ENCODE measurements around the gene DENND5B.

DNA sequence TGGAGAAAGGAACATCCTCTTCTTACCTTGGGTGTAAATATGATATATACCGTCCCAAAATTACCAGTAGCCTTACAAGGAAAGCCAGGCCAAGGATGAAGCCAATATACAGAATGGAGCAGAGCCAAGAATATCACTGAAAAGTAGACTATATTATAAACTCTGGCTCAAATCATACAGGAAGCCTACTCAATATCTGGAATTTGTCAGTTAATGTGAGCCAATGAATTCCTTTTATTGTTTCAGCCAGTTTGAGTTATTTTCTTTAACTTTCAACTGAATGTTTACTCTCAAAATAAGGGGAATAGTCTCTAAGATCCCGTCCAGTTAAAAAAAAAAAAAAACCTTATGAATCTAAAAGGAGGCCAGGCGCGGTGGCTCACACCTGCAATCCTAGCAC lies 9.8 kb upstream of the DENND5B start:
- TF ChIP-seq ZNF184 (tag by site-specific recombination; IDR thresholded peaks at IDR 0.05) (no peak), ZNF24 (tag by site-specific recombination; IDR thresholded peaks at IDR 0.05) (no peak), KLF1 (tag by site-specific recombination; IDR thresholded peaks at IDR 0.05) (no peak), ZNF776 (tag by site-specific recombination; IDR thresholded peaks at IDR 0.05; ENCODE audit: borderline replicate concordance) (no peak), ZNF223 (tag by site-specific recombination; IDR thresholded peaks at IDR 0.05) (no peak), ZNF23 (tag by site-specific recombination; IDR thresholded peaks at IDR 0.05; ENCODE audit: borderline replicate concordance) (no peak), MEIS1 (CRISPR knock-in tag; IDR thresholded peaks at IDR 0.05; ENCODE audit: borderline replicate concordance) (no peak), GLIS1 (tag by site-specific recombination; IDR thresholded peaks at IDR 0.05) (no peak), ZSCAN16 (tag by site-specific recombination; IDR thresholded peaks at IDR 0.05) (no peak)
- TF ChIP-seq, protein P1, sequence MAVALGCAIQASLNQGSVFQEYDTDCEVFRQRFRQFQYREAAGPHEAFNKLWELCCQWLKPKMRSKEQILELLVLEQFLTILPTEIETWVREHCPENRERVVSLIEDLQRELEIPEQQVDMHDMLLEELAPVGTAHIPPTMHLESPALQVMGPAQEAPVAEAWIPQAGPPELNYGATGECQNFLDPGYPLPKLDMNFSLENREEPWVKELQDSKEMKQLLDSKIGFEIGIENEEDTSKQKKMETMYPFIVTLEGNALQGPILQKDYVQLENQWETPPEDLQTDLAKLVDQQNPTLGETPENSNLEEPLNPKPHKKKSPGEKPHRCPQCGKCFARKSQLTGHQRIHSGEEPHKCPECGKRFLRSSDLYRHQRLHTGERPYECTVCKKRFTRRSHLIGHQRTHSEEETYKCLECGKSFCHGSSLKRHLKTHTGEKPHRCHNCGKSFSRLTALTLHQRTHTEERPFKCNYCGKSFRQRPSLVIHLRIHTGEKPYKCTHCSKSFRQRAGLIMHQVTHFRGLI (tag by site-specific recombination; IDR thresholded peaks at IDR 0.05) = no peak
- TF ChIP-seq, protein P2, sequence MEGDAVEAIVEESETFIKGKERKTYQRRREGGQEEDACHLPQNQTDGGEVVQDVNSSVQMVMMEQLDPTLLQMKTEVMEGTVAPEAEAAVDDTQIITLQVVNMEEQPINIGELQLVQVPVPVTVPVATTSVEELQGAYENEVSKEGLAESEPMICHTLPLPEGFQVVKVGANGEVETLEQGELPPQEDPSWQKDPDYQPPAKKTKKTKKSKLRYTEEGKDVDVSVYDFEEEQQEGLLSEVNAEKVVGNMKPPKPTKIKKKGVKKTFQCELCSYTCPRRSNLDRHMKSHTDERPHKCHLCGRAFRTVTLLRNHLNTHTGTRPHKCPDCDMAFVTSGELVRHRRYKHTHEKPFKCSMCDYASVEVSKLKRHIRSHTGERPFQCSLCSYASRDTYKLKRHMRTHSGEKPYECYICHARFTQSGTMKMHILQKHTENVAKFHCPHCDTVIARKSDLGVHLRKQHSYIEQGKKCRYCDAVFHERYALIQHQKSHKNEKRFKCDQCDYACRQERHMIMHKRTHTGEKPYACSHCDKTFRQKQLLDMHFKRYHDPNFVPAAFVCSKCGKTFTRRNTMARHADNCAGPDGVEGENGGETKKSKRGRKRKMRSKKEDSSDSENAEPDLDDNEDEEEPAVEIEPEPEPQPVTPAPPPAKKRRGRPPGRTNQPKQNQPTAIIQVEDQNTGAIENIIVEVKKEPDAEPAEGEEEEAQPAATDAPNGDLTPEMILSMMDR (tag by site-specific recombination; IDR thresholded peaks at IDR 0.05) = no peak
- TF ChIP-seq, protein P3, sequence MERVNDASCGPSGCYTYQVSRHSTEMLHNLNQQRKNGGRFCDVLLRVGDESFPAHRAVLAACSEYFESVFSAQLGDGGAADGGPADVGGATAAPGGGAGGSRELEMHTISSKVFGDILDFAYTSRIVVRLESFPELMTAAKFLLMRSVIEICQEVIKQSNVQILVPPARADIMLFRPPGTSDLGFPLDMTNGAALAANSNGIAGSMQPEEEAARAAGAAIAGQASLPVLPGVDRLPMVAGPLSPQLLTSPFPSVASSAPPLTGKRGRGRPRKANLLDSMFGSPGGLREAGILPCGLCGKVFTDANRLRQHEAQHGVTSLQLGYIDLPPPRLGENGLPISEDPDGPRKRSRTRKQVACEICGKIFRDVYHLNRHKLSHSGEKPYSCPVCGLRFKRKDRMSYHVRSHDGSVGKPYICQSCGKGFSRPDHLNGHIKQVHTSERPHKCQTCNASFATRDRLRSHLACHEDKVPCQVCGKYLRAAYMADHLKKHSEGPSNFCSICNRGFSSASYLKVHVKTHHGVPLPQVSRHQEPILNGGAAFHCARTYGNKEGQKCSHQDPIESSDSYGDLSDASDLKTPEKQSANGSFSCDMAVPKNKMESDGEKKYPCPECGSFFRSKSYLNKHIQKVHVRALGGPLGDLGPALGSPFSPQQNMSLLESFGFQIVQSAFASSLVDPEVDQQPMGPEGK (tag by site-specific recombination; IDR thresholded peaks at IDR 0.05) = no peak
- TF ChIP-seq, protein P4, sequence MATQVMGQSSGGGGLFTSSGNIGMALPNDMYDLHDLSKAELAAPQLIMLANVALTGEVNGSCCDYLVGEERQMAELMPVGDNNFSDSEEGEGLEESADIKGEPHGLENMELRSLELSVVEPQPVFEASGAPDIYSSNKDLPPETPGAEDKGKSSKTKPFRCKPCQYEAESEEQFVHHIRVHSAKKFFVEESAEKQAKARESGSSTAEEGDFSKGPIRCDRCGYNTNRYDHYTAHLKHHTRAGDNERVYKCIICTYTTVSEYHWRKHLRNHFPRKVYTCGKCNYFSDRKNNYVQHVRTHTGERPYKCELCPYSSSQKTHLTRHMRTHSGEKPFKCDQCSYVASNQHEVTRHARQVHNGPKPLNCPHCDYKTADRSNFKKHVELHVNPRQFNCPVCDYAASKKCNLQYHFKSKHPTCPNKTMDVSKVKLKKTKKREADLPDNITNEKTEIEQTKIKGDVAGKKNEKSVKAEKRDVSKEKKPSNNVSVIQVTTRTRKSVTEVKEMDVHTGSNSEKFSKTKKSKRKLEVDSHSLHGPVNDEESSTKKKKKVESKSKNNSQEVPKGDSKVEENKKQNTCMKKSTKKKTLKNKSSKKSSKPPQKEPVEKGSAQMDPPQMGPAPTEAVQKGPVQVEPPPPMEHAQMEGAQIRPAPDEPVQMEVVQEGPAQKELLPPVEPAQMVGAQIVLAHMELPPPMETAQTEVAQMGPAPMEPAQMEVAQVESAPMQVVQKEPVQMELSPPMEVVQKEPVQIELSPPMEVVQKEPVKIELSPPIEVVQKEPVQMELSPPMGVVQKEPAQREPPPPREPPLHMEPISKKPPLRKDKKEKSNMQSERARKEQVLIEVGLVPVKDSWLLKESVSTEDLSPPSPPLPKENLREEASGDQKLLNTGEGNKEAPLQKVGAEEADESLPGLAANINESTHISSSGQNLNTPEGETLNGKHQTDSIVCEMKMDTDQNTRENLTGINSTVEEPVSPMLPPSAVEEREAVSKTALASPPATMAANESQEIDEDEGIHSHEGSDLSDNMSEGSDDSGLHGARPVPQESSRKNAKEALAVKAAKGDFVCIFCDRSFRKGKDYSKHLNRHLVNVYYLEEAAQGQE (tag by site-specific recombination; IDR thresholded peaks at IDR 0.05) = no peak
- TF ChIP-seq, protein P5, sequence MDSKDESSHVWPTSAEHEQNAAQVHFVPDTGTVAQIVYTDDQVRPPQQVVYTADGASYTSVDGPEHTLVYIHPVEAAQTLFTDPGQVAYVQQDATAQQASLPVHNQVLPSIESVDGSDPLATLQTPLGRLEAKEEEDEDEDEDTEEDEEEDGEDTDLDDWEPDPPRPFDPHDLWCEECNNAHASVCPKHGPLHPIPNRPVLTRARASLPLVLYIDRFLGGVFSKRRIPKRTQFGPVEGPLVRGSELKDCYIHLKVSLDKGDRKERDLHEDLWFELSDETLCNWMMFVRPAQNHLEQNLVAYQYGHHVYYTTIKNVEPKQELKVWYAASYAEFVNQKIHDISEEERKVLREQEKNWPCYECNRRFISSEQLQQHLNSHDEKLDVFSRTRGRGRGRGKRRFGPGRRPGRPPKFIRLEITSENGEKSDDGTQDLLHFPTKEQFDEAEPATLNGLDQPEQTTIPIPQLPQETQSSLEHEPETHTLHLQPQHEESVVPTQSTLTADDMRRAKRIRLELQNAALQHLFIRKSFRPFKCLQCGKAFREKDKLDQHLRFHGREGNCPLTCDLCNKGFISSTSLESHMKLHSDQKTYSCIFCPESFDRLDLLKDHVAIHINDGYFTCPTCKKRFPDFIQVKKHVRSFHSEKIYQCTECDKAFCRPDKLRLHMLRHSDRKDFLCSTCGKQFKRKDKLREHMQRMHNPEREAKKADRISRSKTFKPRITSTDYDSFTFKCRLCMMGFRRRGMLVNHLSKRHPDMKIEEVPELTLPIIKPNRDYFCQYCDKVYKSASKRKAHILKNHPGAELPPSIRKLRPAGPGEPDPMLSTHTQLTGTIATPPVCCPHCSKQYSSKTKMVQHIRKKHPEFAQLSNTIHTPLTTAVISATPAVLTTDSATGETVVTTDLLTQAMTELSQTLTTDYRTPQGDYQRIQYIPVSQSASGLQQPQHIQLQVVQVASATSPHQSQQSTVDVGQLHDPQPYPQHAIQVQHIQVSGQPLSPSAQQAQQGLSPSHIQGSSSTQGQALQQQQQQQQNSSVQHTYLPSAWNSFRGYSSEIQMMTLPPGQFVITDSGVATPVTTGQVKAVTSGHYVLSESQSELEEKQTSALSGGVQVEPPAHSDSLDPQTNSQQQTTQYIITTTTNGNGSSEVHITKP (tag by site-specific recombination; IDR thresholded peaks at IDR 0.05) = no peak

Data from HEK293 (cell line).